ENCODE measurements around the gene SPARC.
"Not testable (repeated sequence)": the region's sequence is repeated elsewhere in the genome, so short reads cannot be mapped to it uniquely, and the experiment has no call there.

DNA sequence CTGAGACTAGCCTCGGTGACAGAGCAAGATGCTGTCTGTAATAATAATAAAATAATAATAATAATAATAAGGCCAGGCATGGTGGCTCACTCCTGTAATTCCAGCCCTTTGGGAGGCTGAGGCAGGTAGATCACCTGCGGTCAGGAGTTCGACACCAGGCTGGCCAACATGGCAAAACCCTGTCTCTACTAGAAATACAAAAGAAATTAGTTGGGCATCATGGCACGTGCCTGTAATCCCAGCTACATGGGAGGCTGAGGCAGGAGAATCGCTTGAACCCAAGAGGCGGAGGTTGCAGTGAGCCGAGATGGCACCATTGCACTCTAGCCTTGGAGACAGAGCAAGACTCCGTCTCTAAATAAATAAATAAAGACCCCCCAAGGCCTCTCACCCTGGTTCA is 2.9 kb upstream of the SPARC start:
- TF ChIP-seq, protein P1, sequence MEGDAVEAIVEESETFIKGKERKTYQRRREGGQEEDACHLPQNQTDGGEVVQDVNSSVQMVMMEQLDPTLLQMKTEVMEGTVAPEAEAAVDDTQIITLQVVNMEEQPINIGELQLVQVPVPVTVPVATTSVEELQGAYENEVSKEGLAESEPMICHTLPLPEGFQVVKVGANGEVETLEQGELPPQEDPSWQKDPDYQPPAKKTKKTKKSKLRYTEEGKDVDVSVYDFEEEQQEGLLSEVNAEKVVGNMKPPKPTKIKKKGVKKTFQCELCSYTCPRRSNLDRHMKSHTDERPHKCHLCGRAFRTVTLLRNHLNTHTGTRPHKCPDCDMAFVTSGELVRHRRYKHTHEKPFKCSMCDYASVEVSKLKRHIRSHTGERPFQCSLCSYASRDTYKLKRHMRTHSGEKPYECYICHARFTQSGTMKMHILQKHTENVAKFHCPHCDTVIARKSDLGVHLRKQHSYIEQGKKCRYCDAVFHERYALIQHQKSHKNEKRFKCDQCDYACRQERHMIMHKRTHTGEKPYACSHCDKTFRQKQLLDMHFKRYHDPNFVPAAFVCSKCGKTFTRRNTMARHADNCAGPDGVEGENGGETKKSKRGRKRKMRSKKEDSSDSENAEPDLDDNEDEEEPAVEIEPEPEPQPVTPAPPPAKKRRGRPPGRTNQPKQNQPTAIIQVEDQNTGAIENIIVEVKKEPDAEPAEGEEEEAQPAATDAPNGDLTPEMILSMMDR (conservative IDR thresholded peaks at IDR 0.05; ENCODE audit: low read length): not testable (repeated sequence)
- TF ChIP-seq EZH2phosphoT487 (IDR thresholded peaks at IDR 0.05; ENCODE audit: borderline replicate concordance): not testable (repeated sequence)

Data from Loucy (cell line).